ENCODE data around the gene GGT6.

Gene GGT6

GRCh38 chr17:4591529-4591928, 31.2 kb upstream of the GGT6 start:
- ChIA-PET CTCF (interaction anchor here (0.6 to 7.8 kb wide), 3 partner anchors 8 to 24 kb away, joined by 3 to 58 read pairs (median 3); no protein-coding TSS in a partner anchor), POLR2A (no interaction called here)
- H3K4me1 ChIP-seq (ENCODE audit: control insufficient read depth, insufficient read depth, low read length), result no peaks in the 10 kb centered on the region
- H3K9me3 ChIP-seq (ENCODE audit: control insufficient read depth, insufficient read depth, low read depth, low read length), result no peaks in the 10 kb centered on the region
- H3K4me3 ChIP-seq (ENCODE audit: low read depth, low read length), result no peak overlapping the region
- H3K36me3 ChIP-seq (ENCODE audit: control insufficient read depth in 2 of 2, insufficient read depth in 1 of 2, low read length in 2 of 2), result no peaks in the 10 kb centered on the region
- no peak overlapping the region for H3K27ac ChIP-seq (ENCODE audit: extremely low read depth, low read depth, low read length)
- no peak for TF ChIP-seq ZNF292 (tag by site-specific recombination; IDR thresholded peaks at IDR 0.05; ENCODE audit: borderline replicate concordance, low read depth)
- TF ChIP-seq ZNF544 (tag by site-specific recombination; IDR thresholded peaks at IDR 0.05), result no peak
- TF ChIP-seq SETDB1 (IDR thresholded peaks at IDR 0.05; ENCODE audit: insufficient read length, low read length), result no peak
- TF ChIP-seq KLF8 (tag by site-specific recombination; IDR thresholded peaks at IDR 0.05), result no peak
- no peak for TF ChIP-seq ZNF19 (tag by site-specific recombination; IDR thresholded peaks at IDR 0.05; ENCODE audit: low read depth)
- no peak for TF ChIP-seq TCF7L2 (IDR thresholded peaks at IDR 0.05; ENCODE audit: borderline replicate concordance, low read depth, low read length)
- TF ChIP-seq KLF17 (tag by site-specific recombination; IDR thresholded peaks at IDR 0.05), result peak; percentile 68; the same call in 1 of the 2 replicates
- no peak for TF ChIP-seq ZNF248 (tag by site-specific recombination; IDR thresholded peaks at IDR 0.05)
- TF ChIP-seq HOXA7 (CRISPR knock-in tag; IDR thresholded peaks at IDR 0.05; ENCODE audit: borderline replicate concordance), result no peak
- TF ChIP-seq ZBTB17 (tag by site-specific recombination; IDR thresholded peaks at IDR 0.05), result peak; percentile 65
- TF ChIP-seq ZNF473 (tag by site-specific recombination; IDR thresholded peaks at IDR 0.05), result no peak
- TF ChIP-seq ZNF747 (tag by site-specific recombination; IDR thresholded peaks at IDR 0.05), result no peak
- no peak for TF ChIP-seq ZNF692 (tag by site-specific recombination; IDR thresholded peaks at IDR 0.05)
- TF ChIP-seq ZNF677 (tag by site-specific recombination; IDR thresholded peaks at IDR 0.05), result no peak
- TF ChIP-seq ZNF585B (tag by site-specific recombination; IDR thresholded peaks at IDR 0.05), result no peak
- no peak for TF ChIP-seq PBX3 (CRISPR knock-in tag; IDR thresholded peaks at IDR 0.05)
- TF ChIP-seq ZSCAN16 (tag by site-specific recombination; IDR thresholded peaks at IDR 0.05), result no peak
- TF ChIP-seq YY1 (tag by site-specific recombination; IDR thresholded peaks at IDR 0.05), result no peak
- TF ChIP-seq GLIS2 (tag by site-specific recombination; IDR thresholded peaks at IDR 0.05), result no peak
- no peak for TF ChIP-seq SP7 (tag by site-specific recombination; IDR thresholded peaks at IDR 0.05)
- TF ChIP-seq ZNF10 (tag by site-specific recombination; IDR thresholded peaks at IDR 0.05), result no peak
- no peak for TF ChIP-seq ZNF76 (tag by site-specific recombination; IDR thresholded peaks at IDR 0.05; ENCODE audit: borderline replicate concordance, low read depth)
- TF ChIP-seq KLF1 (tag by site-specific recombination; IDR thresholded peaks at IDR 0.05), result peak; percentile 48; the same call in 1 of the 2 replicates
- TF ChIP-seq ZNF146 (tag by site-specific recombination; IDR thresholded peaks at IDR 0.05), result no peak
- TF ChIP-seq KLF7 (tag by site-specific recombination; IDR thresholded peaks at IDR 0.05; ENCODE audit: borderline replicate concordance), result no peak
- TF ChIP-seq ZBTB48 (tag by site-specific recombination; IDR thresholded peaks at IDR 0.05), result no peak
- TF ChIP-seq KLF10 (tag by site-specific recombination; IDR thresholded peaks at IDR 0.05), result 0 out of 2 replicates have a peak, but pooled peaks have one; percentile 27
- no peak for TF ChIP-seq ZNF280D (tag by site-specific recombination; IDR thresholded peaks at IDR 0.05)
- no peak for TF ChIP-seq GFI1B (tag by site-specific recombination; IDR thresholded peaks at IDR 0.05)
- no peak for TF ChIP-seq ZNF670 (tag by site-specific recombination; IDR thresholded peaks at IDR 0.05; ENCODE audit: low read depth)
- TF ChIP-seq ZNF133 (tag by site-specific recombination; IDR thresholded peaks at IDR 0.05), result no peak
- TF ChIP-seq ZNF354C (tag by site-specific recombination; IDR thresholded peaks at IDR 0.05; ENCODE audit: borderline replicate concordance, low read depth), result no peak
- TF ChIP-seq ZNF707 (tag by site-specific recombination; IDR thresholded peaks at IDR 0.05), result no peak
- TF ChIP-seq OSR2 (tag by site-specific recombination; IDR thresholded peaks at IDR 0.05), result no peak

All from HEK293 (cell line).